Activated CD4-positive, alpha-beta T cell treated with anti-CD3 and anti-CD28 coated beads for 1 hour (primary cell): ENCODE results near the gene ENOX1.

Source experiments
- DNase-seq: peaks from one replicate; pipeline ENCODE4 v3.0.0-alpha.2; 2020

Gene ENOX1

GRCh38 chr13:43229506-43229905 is 557.3 kb downstream of the ENOX1 start:
- DNase-seq, result no peak

GRCh38 chr13:43227721-43228120 is 559.1 kb downstream of the ENOX1 start:
- DNase-seq, result no peak

- DNase-seq, result no peak
Observed at GRCh38 chr13:43223216-43223615, 563.6 kb downstream of the ENOX1 start.

GRCh38 chr13:43222086-43222485 is 564.7 kb downstream of the ENOX1 start:
- DNase-seq, result no peak

- no peak for DNase-seq
Observed at GRCh38 chr13:43221611-43222010, 565.2 kb downstream of the ENOX1 start.

GRCh38 chr13:43220873-43221595 is 565.7 kb downstream of the ENOX1 start:
- DNase-seq, result no peak

- no peak for DNase-seq
Observed at GRCh38 chr13:43214124-43214523, 572.6 kb downstream of the ENOX1 start.

GRCh38 chr13:43206838-43207237 is 579.9 kb downstream of the ENOX1 start:
- no peak for DNase-seq

GRCh38 chr13:43205416-43205815 is 581.4 kb downstream of the ENOX1 start:
- no peak for DNase-seq

GRCh38 chr13:43204591-43204990 is 582.2 kb downstream of the ENOX1 start:
- no peak for DNase-seq

GRCh38 chr13:43203781-43204180 is 583.0 kb downstream of the ENOX1 start:
- DNase-seq, result no peak

GRCh38 chr13:43200736-43201135 is 586.0 kb downstream of the ENOX1 start:
- DNase-seq, result no peak

GRCh38 chr13:43200307-43200706 is 586.5 kb downstream of the ENOX1 start:
- DNase-seq, result no peak

- no peak for DNase-seq
Observed at GRCh38 chr13:43196750-43197370, 589.9 kb downstream of the ENOX1 start.

GRCh38 chr13:43196086-43196621 is 590.6 kb downstream of the ENOX1 start:
- DNase-seq, result no peak

GRCh38 chr13:43195551-43195950 is 591.2 kb downstream of the ENOX1 start:
- no peak for DNase-seq

- DNase-seq, result no peak
Observed at GRCh38 chr13:43195112-43195511, 591.7 kb downstream of the ENOX1 start.

- DNase-seq, result no peak
Observed at GRCh38 chr13:43193789-43194420, 592.9 kb downstream of the ENOX1 start.

- no peak for DNase-seq
Observed at GRCh38 chr13:43191546-43191945, 595.2 kb downstream of the ENOX1 start.

- DNase-seq, result no peak
Observed at GRCh38 chr13:43185226-43185625, 601.5 kb downstream of the ENOX1 start.

GRCh38 chr13:43180837-43181236 is 605.9 kb downstream of the ENOX1 start:
- DNase-seq, result no peak

GRCh38 chr13:43180036-43180660 is 606.6 kb downstream of the ENOX1 start:
- DNase-seq, result no peak

GRCh38 chr13:43171489-43171888 is 615.3 kb downstream of the ENOX1 start:
- no peak for DNase-seq

GRCh38 chr13:43170506-43170905 is 616.3 kb downstream of the ENOX1 start:
- no peak for DNase-seq
